Adrenal gland (tissue), 5 donors: ENCODE results near the gene MRPL2.

Source experiments
- CTCF ChIP-seq, 6 experiments: fragments of 450-650 bp in 4 of 6; fragments of 200-600 bp in 2 of 6; sonication (generic) in 1 of 6; IDR thresholded peaks; 1 replicate in 5 of 6; 2 replicates in 1 of 6; pipeline versions ENCODE4 v1.5.1 to v1.8.0; 2016 to 2021; ENCODE audit warnings: antibody characterized with exemption in 6 of 6, mild to moderate bottlenecking in 2 of 6, moderate library complexity in 1 of 6
- POLR2A ChIP-seq, 2 donors: fragments of 450-650 bp; IDR thresholded peaks; one replicate each; pipeline ENCODE4 v1.6.1; 2017; ENCODE audit warnings: antibody characterized with exemption in 2 of 2, mild to moderate bottlenecking in 2 of 2, moderate library complexity in 1 of 2
- donor health status: DM: no; HTN: no; CAD: no.

GRCh38 chr6:43062818-43063217 lies 3.6 kb upstream of the MRPL2 start:
- TF ChIP-seq CTCF (IDR thresholded peaks at IDR 0.05) (no peak), POLR2A (IDR thresholded peaks at IDR 0.05) (no peak)
